Muscle of back (tissue), 13 donors: ENCODE measurements around the gene DAZL. TPM values are rescaled to one million over a fixed set of nuclear protein-coding genes. Genes with fewer than 3 reads are reported as not detected.
"Not testable (repeated sequence)": the region's sequence is repeated elsewhere in the genome, so short reads cannot be mapped to it uniquely, and the experiment has no call there.

Experiments
- DNase-seq, 3 donors: peaks; one replicate each; pipeline versions ENCODE4 v3.0.0 to v3.0.0-alpha.2; 2013
- long read RNA-seq, 9 donors: transcript quantifications; one replicate each; lab custom pipeline, GENCODE V29; 2026
- polyA plus RNA-seq, 10 donors: library from polyadenylated mRNA; unstranded; fragments of 120-200 nt; gene quantifications; one replicate each; pipeline ENCODE4 v1.2.1, GENCODE V29; 2013; ENCODE audit not compliant: insufficient read length in 10 of 10

The DAZL gene
- polyA plus RNA-seq = under 1 TPM in 2 of 10 donors, not detected in 8; 0.44 to 0.87 TPM
- long read RNA-seq, donor 1 = 0 reads
- long read RNA-seq, donor 2 = 0 reads
- long read RNA-seq, donor 3 = 0 reads
- long read RNA-seq, donor 4 = 0 reads
- long read RNA-seq, donor 5 = 0 reads
- long read RNA-seq, donor 6 = 0 reads
- long read RNA-seq, donor 7 = 0 reads
- long read RNA-seq, donor 8 = 0 reads
- long read RNA-seq, donor 9 = 0 reads

GRCh38 chr3:16604887-16605602 lies at the start of gene DAZL:
TSS of gene DAZL (minus strand) at chr3:16605423. CDS start at chr3:16605205, 218 bp downstream.
- no peak for DNase-seq

GRCh38 chr3:16654976-16655375 lies 49.8 kb upstream of the DAZL start:
- no peak for DNase-seq

- DNase-seq = no peak
These were observed 48.5 kb upstream of the DAZL start for GRCh38 chr3:16653712-16654111.

- DNase-seq = no peak
These were observed 42.4 kb upstream of the DAZL start for GRCh38 chr3:16647668-16648067.

- no peak for DNase-seq
These were observed 34.6 kb upstream of the DAZL start for GRCh38 chr3:16639806-16640205.

GRCh38 chr3:16633948-16634347 lies 28.7 kb upstream of the DAZL start:
- DNase-seq = no peak

GRCh38 chr3:16632395-16632794 lies 27.2 kb upstream of the DAZL start:
- DNase-seq = no peak

GRCh38 chr3:16618721-16619120 lies 13.5 kb upstream of the DAZL start:
- DNase-seq = peak in 1 of 3 donors; percentile 36

GRCh38 chr3:16617155-16617554 lies 11.9 kb upstream of the DAZL start:
- not testable (repeated sequence) for DNase-seq

- no peak for DNase-seq
These were observed 10.9 kb upstream of the DAZL start for GRCh38 chr3:16616083-16616482.

GRCh38 chr3:16614033-16615031 lies 9.1 kb upstream of the DAZL start:
- DNase-seq = no peak

- no peak for DNase-seq
These were observed 4.8 kb upstream of the DAZL start for GRCh38 chr3:16609927-16610580.

GRCh38 chr3:16608816-16609215 lies 3.6 kb upstream of the DAZL start:
- DNase-seq = no peak

GRCh38 chr3:16607718-16608117 lies 2.5 kb upstream of the DAZL start:
- no peak for DNase-seq

GRCh38 chr3:16606398-16606797 lies 1.2 kb upstream of the DAZL start:
- no peak for DNase-seq

GRCh38 chr3:16605966-16606365 lies 743 bp upstream of the DAZL start:
- DNase-seq = no peak

- no peak for DNase-seq
These were observed 790 bp downstream of the DAZL start for GRCh38 chr3:16604433-16604832.

GRCh38 chr3:16601537-16602005 lies 3.7 kb downstream of the DAZL start:
- no peak for DNase-seq

- peak; percentile 77 to 85 (median 84) for DNase-seq
These were observed 4.3 kb downstream of the DAZL start for GRCh38 chr3:16600780-16601536.

GRCh38 chr3:16599694-16600093 lies 5.5 kb downstream of the DAZL start:
- DNase-seq = no peak
